Thymus (tissue), 11 donors: Measurements from ENCODE around the gene BZW2. TPM values are rescaled to one million over a fixed set of nuclear protein-coding genes. Genes with fewer than 3 reads are reported as not detected.

Experiments
- DNase-seq, 9 donors: peaks; one replicate each; pipeline ENCODE4 v3.0.0-alpha.2; 2013; ENCODE audit warnings: low spot score in 9 of 9, low read depth in 6 of 9, missing footprints in 1 of 9
- H3K27ac ChIP-seq, 2 donors: one replicate each; pipeline ENCODE4 v1.5.1; 2013; ENCODE audit warnings: control low read depth in 1 of 2, low read depth in 1 of 2, low read length in 1 of 2, mild to moderate bottlenecking in 1 of 2, moderate library complexity in 1 of 2
- H3K27me3 ChIP-seq, 2 donors: one replicate each; pipeline ENCODE4 v1.5.1; 2013; ENCODE audit warnings: low read length in 1 of 2; ENCODE audit not compliant: control insufficient read depth in 2 of 2, insufficient read depth in 1 of 2
- H3K36me3 ChIP-seq, 2 donors: one replicate each; pipeline ENCODE4 v1.5.1; 2013; ENCODE audit warnings: low read length in 1 of 2, mild to moderate bottlenecking in 1 of 2, moderate library complexity in 1 of 2; ENCODE audit not compliant: control insufficient read depth in 2 of 2, insufficient read depth in 2 of 2
- H3K4me1 ChIP-seq, 2 donors: one replicate each; pipeline ENCODE4 v1.5.1; 2013; ENCODE audit warnings: low read length in 2 of 2; ENCODE audit not compliant: control insufficient read depth in 2 of 2, insufficient read depth in 2 of 2
- H3K4me3 ChIP-seq, 2 donors: one replicate each; pipeline ENCODE4 v1.5.1; 2013; ENCODE audit warnings: low read length in 2 of 2, control low read depth in 1 of 2, mild to moderate bottlenecking in 1 of 2
- H3K9me3 ChIP-seq, 2 donors: one replicate each; pipeline ENCODE4 v1.5.1; 2013; ENCODE audit warnings: low read length in 1 of 2, mild to moderate bottlenecking in 1 of 2; ENCODE audit not compliant: control insufficient read depth in 2 of 2, insufficient read depth in 1 of 2
- WGBS: extraction: QIAGEN DNeasy Blood & Tissue Kit; methylation state at CpG from one replicate; pipeline ENCODE4 v1.1.7; 2013; 5-methylcytosine and 5-hydroxymethylcytosine counted together
- polyA plus RNA-seq: library from polyadenylated mRNA; stranded (reverse); fragments of 200-250 nt; gene quantifications from one replicate; pipeline ENCODE4 v1.2.3, GENCODE V29; 2013
- total RNA-seq: library from RNA; stranded (reverse); fragments of 120-200 nt; gene quantifications from one replicate; pipeline ENCODE4 v1.2.4, GENCODE V29; 2013
- donor health status: healthy.

BZW2 gene
- total and polyA plus RNA-seq, 2 donors, result 40.3 to 41.1 TPM

GRCh38 chr7:16611711-16612110 is 34.3 kb upstream of the BZW2 start:
- no peaks in the 10 kb centered on the region for H3K27me3 ChIP-seq

GRCh38 chr7:16615228-16615627 is 30.8 kb upstream of the BZW2 start:
- Histone ChIP-seq H3K27me3 (no peaks in the 10 kb centered on the region), H3K4me1 (no peaks in the 10 kb centered on the region), H3K9me3 (no peaks in the 10 kb centered on the region), H3K36me3 (peaks cover 16 to 17% of the 10 kb centered on the region in 2 donors), H3K4me3 (no peak overlapping the region), H3K27ac (no peak overlapping the region)
- no peak for DNase-seq
- 96% methylated on average over 5 of the region's 5 CpGs for WGBS

More at GRCh38 chr7:16611711-16612110, 34.3 kb upstream of the BZW2 start:
- Histone ChIP-seq H3K4me3 (no peak overlapping the region), H3K27ac (no peak overlapping the region), H3K36me3 (peaks cover 11 to 15% of the 10 kb centered on the region in 2 donors), H3K4me1 (no peaks in the 10 kb centered on the region), H3K9me3 (no peaks in the 10 kb centered on the region)
- 96% methylated on average over 2 of the region's 2 CpGs for WGBS
- DNase-seq, result no peak

GRCh38 chr7:16616122-16616521 is 29.9 kb upstream of the BZW2 start:
- Histone ChIP-seq H3K27me3 (no peaks in the 10 kb centered on the region), H3K4me3 (no peak overlapping the region), H3K9me3 (no peaks in the 10 kb centered on the region), H3K36me3 (peaks cover 16 to 17% of the 10 kb centered on the region in 2 donors), H3K27ac (no peak overlapping the region), H3K4me1 (no peaks in the 10 kb centered on the region)
- DNase-seq, result no peak
- 73% methylated on average over 4 of the region's 4 CpGs for WGBS

- peaks cover 16 to 17% of the 10 kb centered on the region in 2 donors for H3K36me3 ChIP-seq
- DNase-seq, result no peak
- WGBS, result 87% methylated on average over 18 of the region's 18 CpGs
- no peak overlapping the region for H3K27ac ChIP-seq
- no peak overlapping the region for H3K4me3 ChIP-seq
- no peaks in the 10 kb centered on the region for H3K27me3 ChIP-seq
- no peaks in the 10 kb centered on the region for H3K9me3 ChIP-seq
- no peaks in the 10 kb centered on the region for H3K4me1 ChIP-seq
Observed at GRCh38 chr7:16616542-16616941, 29.4 kb upstream of the BZW2 start.

GRCh38 chr7:16619979-16620408 is 26.0 kb upstream of the BZW2 start:
- Histone ChIP-seq H3K27ac (no peak overlapping the region), H3K36me3 (peaks cover 15 to 17% of the 10 kb centered on the region in 2 donors), H3K4me3 (no peak overlapping the region), H3K4me1 (no peaks in the 10 kb centered on the region), H3K9me3 (no peaks in the 10 kb centered on the region), H3K27me3 (no peaks in the 10 kb centered on the region)
- no peak for DNase-seq
- WGBS, result 95% methylated on average over 2 of the region's 2 CpGs

GRCh38 chr7:16626388-16626787 is 19.6 kb upstream of the BZW2 start:
- H3K27ac ChIP-seq, result no peak overlapping the region
- H3K27me3 ChIP-seq, result no peaks in the 10 kb centered on the region
- H3K36me3 ChIP-seq, result peaks cover 0 to 3% of the 10 kb centered on the region in 2 donors
- no peaks in the 10 kb centered on the region for H3K9me3 ChIP-seq
- H3K4me3 ChIP-seq, result no peak overlapping the region
- H3K4me1 ChIP-seq, result no peaks in the 10 kb centered on the region
- WGBS, result 93% methylated on average over 2 of the region's 2 CpGs
- DNase-seq, result no peak

- Histone ChIP-seq H3K4me3 (no peak overlapping the region), H3K4me1 (no peaks in the 10 kb centered on the region), H3K27ac (no peak overlapping the region), H3K27me3 (no peaks in the 10 kb centered on the region), H3K36me3 (peaks cover 0 to 3% of the 10 kb centered on the region in 2 donors), H3K9me3 (no peaks in the 10 kb centered on the region)
- 73% methylated on average over 2 of the region's 2 CpGs for WGBS
- DNase-seq, result no peak
Observed at GRCh38 chr7:16627236-16627635, 18.7 kb upstream of the BZW2 start.

- Histone ChIP-seq H3K27ac (no peak overlapping the region), H3K4me1 (no peaks in the 10 kb centered on the region), H3K27me3 (no peaks in the 10 kb centered on the region), H3K4me3 (no peak overlapping the region), H3K9me3 (no peaks in the 10 kb centered on the region), H3K36me3 (no peaks in the 10 kb centered on the region)
- no peak for DNase-seq
- WGBS, result 98% methylated on average over 1 of the region's 1 CpG
Observed at GRCh38 chr7:16630654-16631053, 15.3 kb upstream of the BZW2 start.

- no peak for DNase-seq
- no peak overlapping the region for H3K4me3 ChIP-seq
- H3K4me1 ChIP-seq, result no peaks in the 10 kb centered on the region
- 95% methylated on average over 4 of the region's 4 CpGs for WGBS
- H3K36me3 ChIP-seq, result peaks cover 0 to 5% of the 10 kb centered on the region in 2 donors
- H3K9me3 ChIP-seq, result no peaks in the 10 kb centered on the region
- no peak overlapping the region for H3K27ac ChIP-seq
- no peaks in the 10 kb centered on the region for H3K27me3 ChIP-seq
Observed at GRCh38 chr7:16634271-16634738, 11.7 kb upstream of the BZW2 start.
